PC-9 (cell line): ENCODE results near the gene TTC39A.

Experiments used
- CTCF ChIP-seq: fragments of 200-600 bp; sonication (generic); conservative IDR thresholded peaks from 2 replicates; pipeline ENCODE4 v1.6.1; 2017; ENCODE audit warnings: mixed run types, antibody characterized with exemption, mild to moderate bottlenecking, moderate library complexity
- EZH2 ChIP-seq: fragments of 200-600 bp; sonication (generic); IDR thresholded peaks from 2 replicates; pipeline ENCODE4 v1.8.0; 2017; ENCODE audit warnings: antibody characterized with exemption, low read depth

- TF ChIP-seq CTCF (no peak), EZH2 (no peak)
These were observed 7.8 kb downstream of the TTC39A start for GRCh38 chr1:51322417-51323101.
